ENCODE measurements around the gene CEP295NL.
A peak's percentile ranks its signal among the peaks of the same experiment; 100 is the strongest.
"Not testable (repeated sequence)": the region's sequence is repeated elsewhere in the genome, so short reads cannot be mapped to it uniquely, and the experiment has no call there.

Gene CEP295NL

GRCh38 chr17:78910497-78911284 lies 7.7 kb upstream of the CEP295NL start:
- DNase-seq: peak in 4 of 56 donors; percentile 20 to 58 (median 38)

GRCh38 chr17:78908426-78908825 lies 5.4 kb upstream of the CEP295NL start:
- DNase-seq: no peak

GRCh38 chr17:78905541-78905940 lies 2.5 kb upstream of the CEP295NL start:
- no peak for DNase-seq

GRCh38 chr17:78905116-78905515 lies 2.1 kb upstream of the CEP295NL start:
- no peak for DNase-seq

GRCh38 chr17:78904371-78904770 lies 1.4 kb upstream of the CEP295NL start:
- DNase-seq: no peak

GRCh38 chr17:78902231-78902630 lies 770 bp downstream of the CEP295NL start:
- DNase-seq: not testable (repeated sequence)

DNA sequence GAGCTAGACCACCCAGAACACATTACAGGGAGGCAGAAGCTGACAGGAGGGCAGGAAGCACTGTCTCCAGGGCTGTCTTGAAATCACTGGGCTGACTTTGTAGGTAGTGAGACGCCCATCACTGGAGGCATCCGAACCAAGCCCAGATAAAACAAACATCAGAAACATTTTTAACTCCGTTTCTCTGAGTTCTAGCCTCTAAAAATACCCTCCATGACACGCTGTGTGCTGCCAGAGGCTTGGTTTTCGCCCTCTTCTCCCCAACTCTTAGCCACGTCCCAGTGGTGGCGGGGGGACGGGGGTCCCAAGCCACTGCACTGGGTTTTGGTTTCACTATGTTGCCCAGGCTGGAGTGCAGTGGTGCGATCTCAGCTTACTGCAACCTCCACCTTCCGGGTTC lies 1.2 kb downstream of the CEP295NL start:
- DNase-seq: no peak

GRCh38 chr17:78900816-78901215 lies 2.2 kb downstream of the CEP295NL start:
- no peak for DNase-seq

DNA sequence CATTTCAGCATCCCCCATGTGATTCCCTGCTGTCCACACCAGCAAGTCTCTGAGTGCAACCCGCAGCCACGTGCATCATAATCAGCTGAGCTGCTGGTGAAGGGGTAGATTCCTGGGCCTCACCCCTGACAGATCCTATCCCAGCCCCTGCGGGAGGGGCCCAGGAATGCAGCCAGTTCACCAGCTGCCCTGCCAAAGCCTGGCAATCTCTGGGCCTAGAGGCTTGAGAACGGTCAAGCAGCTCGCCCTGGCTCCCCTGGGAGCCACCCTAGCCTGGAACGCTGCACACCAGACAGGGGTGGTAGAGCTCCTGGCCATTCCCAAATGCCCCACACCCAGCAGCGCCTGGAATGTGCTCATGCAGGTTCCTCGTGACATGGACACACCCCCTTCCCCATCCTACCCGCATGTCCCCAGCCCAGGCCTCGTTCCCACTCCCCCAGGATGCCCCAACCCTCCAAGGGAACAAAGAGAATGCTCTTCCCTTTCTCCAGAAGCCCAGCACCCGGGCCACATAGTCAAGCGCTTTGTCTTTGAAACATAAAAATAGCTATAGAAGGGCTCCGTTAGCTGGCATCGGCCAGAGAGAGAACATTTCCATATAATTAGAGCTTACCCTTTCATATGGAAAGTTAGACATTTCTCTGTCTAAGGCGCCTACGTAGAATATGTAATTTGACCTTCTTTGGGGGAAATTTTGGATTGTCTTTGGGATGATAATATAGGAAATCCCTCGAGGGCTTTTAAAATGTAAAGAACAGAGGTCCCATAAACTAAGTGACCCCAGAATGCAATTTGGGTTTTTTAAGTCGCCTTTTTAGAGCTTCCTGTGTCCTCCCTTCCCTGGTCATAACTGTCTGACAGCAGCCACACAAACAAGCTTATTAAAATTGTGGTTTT lies 3.4 kb downstream of the CEP295NL start:
- DNase-seq: peak in 30 of 56 donors; percentile 36 to 78 (median 60)

- DNase-seq: peak in 6 of 56 donors; percentile 26 to 48 (median 36)
Observed at GRCh38 chr17:78898947-78899346, 4.1 kb downstream of the CEP295NL start.

- DNase-seq: no peak
Observed at GRCh38 chr17:78898075-78898836, 4.7 kb downstream of the CEP295NL start.

GRCh38 chr17:78897664-78898047 lies 5.3 kb downstream of the CEP295NL start:
- no peak for DNase-seq

- DNase-seq: no peak
Observed at GRCh38 chr17:78896834-78897663, 6.0 kb downstream of the CEP295NL start.

DNA sequence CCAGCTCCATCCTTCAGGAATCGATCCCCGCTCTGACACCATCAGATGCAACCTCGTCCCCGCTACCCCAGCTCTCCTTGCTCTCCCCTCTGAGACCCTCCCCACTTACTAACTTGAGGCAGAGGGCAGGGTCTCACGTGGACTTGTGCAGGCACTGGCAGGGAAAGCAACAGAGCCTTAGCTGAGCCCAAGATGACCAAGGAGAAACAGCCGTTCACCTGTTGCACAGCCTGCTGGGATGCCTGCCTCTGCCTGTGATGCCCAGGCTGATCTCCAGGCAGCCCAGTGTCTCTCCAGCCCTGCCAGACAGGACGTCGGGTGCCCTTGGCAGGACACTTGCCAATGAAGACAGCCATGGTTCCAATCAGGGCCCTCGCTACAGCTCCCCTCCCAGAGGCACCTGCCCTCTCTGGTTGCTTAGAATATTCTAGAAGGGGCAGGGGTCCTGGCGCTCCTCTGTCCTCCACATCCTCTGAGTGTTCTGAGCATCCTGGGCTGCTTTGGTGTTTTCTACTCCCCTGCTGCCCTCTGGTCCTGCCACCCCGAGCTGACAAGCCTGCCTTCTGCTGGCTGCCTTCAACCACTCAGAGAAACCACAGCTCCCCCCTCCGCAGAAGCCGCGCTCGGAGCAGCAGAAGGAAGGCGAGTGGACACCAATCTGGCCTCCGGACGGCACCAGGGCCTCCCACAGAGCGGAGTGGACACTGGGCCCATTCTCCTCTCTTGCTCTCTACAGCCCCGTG lies 6.7 kb downstream of the CEP295NL start:
- peak in 51 of 56 donors; percentile 33 to 91 (median 72) for DNase-seq

DNA sequence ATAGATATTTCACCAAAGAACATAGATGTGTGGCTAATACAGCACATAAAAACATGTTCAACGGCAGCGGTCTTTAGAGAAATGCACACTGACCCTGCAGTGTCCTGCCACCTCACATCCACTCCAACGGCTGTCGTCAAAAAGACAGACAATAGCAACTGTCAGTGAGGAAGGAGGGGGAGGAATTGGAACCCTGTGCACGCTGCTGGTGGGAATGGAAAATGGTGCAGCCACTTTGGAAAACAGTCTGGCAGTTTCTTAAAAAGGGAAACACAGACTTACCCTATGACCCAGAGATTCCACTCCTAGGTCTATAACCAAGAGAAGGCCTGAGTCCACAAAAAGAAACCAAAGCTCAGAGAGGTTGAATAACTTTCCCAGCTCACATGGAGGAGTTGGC lies 7.7 kb downstream of the CEP295NL start:
- peak in 6 of 56 donors; percentile 27 to 44 (median 38) for DNase-seq

DNA sequence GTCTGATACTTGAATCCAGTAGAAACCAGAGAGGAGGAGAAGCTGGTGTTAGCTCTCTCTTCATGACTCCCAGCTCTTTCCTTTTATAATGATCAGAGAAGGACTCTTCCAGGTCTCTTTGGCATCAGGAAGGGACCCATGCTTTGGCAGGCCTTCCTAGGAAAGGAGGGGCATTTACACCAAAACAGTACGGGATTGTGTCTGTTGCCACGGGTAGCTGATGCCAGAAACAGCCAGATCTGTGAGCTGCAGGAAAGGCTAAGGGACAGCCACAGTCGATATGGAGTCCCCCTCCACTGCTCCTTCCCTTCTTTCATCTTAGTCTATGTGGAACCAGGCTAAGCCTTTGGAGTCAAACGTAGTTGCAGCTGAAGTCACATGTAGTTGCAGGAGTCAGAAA lies 9.3 kb downstream of the CEP295NL start:
- DNase-seq: peak in 22 of 56 donors; percentile 22 to 67 (median 39)

GRCh38 chr17:78892936-78893379 lies 10.0 kb downstream of the CEP295NL start:
- no peak for DNase-seq

DNA sequence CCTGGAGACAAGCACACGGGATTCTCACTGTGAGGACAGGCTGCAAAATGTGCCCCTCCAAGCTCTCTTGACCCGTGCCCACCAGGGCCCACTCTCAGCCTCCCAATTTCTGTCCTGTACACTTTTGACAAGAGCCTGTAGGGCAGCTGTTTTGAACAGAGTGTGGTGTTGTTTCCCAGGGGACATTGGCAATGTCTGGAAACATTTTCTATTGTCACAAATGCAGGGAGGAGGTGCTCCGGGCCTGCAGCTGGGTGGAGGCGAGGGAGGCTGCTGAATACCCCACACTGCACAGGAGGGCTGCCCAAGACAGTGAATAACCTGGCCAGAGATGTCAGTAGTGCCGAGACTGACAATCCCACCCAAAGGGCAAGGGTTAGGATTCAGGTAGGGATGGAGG lies 10.5 kb downstream of the CEP295NL start:
- peak in 29 of 56 donors; percentile 26 to 69 (median 51) for DNase-seq

DNA sequence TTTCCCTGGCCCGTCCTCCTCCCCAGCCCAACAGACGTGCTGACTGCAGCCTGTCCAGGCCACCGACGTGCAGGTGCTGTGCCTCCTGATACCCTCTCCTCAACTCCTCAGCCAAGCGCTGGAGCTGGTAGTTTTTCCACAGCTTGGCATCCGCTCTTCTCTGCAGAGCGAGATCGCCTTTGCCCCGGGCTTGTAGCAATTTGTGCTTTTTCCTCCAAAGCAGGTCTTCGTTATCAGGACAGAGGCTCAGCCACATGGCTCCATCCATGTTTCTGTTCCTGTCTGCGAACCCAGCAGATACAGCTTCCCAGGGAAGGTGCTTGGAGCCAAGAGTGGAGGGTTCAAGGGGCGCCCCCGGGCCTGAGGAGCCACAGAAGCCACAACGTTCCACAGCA lies 10.9 kb downstream of the CEP295NL start:
- DNase-seq: peak in 1 of 56 donors; percentile 49

Measured in amygdala (tissue), 56 donors.